Small intestine (tissue), 16 donors: ENCODE measurements around the gene MIEF1. TPM values are rescaled to one million over a fixed set of nuclear protein-coding genes. Genes with fewer than 3 reads are reported as not detected.
A peak's percentile ranks its signal among the peaks of the same experiment; 100 is the strongest.

Source experiments
- DNase-seq, 2 donors: peaks; one replicate each; pipeline versions ENCODE4 v3.0.0 to v3.0.0-alpha.2; 2013
- FAIRE-seq: peaks from 2 replicates; lab custom pipeline; 2012; peaks lifted over from hg19 to GRCh38; lab: Jason Lieb, UNC
- H3K27ac ChIP-seq, 3 donors: one replicate each; pipeline ENCODE4 v1.5.1; 2013; ENCODE audit warnings: low read length in 2 of 3, mild to moderate bottlenecking in 2 of 3, control low read depth in 1 of 3, inconsistent platforms in 1 of 3, low read depth in 1 of 3, moderate library complexity in 1 of 3
- H3K27me3 ChIP-seq, 3 donors: one replicate each; pipeline ENCODE4 v1.6.1; 2013; ENCODE audit warnings: low read length in 3 of 3, inconsistent platforms in 1 of 3; ENCODE audit not compliant: control insufficient read depth in 3 of 3, insufficient read depth in 3 of 3
- H3K36me3 ChIP-seq, 3 donors: one replicate each; pipeline ENCODE4 v1.6.1; 2013; ENCODE audit warnings: low read length in 3 of 3, inconsistent platforms in 1 of 3, low read depth in 1 of 3, mild to moderate bottlenecking in 1 of 3, moderate library complexity in 1 of 3; ENCODE audit not compliant: control insufficient read depth in 3 of 3, insufficient read depth in 2 of 3
- H3K4me1 ChIP-seq, 3 donors: one replicate each; pipeline ENCODE4 v1.6.1; 2013; ENCODE audit warnings: low read length in 2 of 3, inconsistent platforms in 1 of 3, low read depth in 1 of 3, mild to moderate bottlenecking in 1 of 3, moderate library complexity in 1 of 3; ENCODE audit not compliant: control insufficient read depth in 3 of 3, insufficient read depth in 2 of 3
- H3K4me3 ChIP-seq, 3 donors: one replicate each; pipeline ENCODE4 v1.5.1; 2013; ENCODE audit warnings: low read length in 3 of 3, control low read depth in 1 of 3, inconsistent platforms in 1 of 3, low read depth in 1 of 3, mild to moderate bottlenecking in 1 of 3, moderate library complexity in 1 of 3
- H3K9me3 ChIP-seq, 2 donors: one replicate each; pipeline ENCODE4 v1.6.1; 2013; ENCODE audit warnings: low read depth in 1 of 2, low read length in 1 of 2; ENCODE audit not compliant: control insufficient read depth in 2 of 2, insufficient read depth in 1 of 2
- WGBS, 3 donors: extraction: QIAGEN DNeasy Blood & Tissue Kit; methylation state at CpG; one replicate each; pipeline ENCODE4 v1.1.7; 2013; 5-methylcytosine and 5-hydroxymethylcytosine counted together
- long read RNA-seq, 10 donors: transcript quantifications; one replicate each; lab custom pipeline, GENCODE V29; 2026
- polyA plus RNA-seq, 4 donors: library from polyadenylated mRNA; stranded (reverse) in 3 of 4; unstranded in 1 of 4; fragments of 200-250 nt in 3 of 4; fragments of 120-200 nt in 1 of 4; gene quantifications; one replicate each; pipeline versions ENCODE4 v1.2.1 to v1.2.3, GENCODE V29; 2013
- donor health status: healthy with polysubstance abuse.
- donor health status: control.
- donor health status: control.
- donor health status: Bipolar disorder and iron deficiency.
- donor health status: healthy.

Gene MIEF1
- polyA plus RNA-seq: 10 to 100 TPM; 12.2 to 37.5 (median 18.7) TPM
- long read RNA-seq, donor 1, full-length matches to known transcripts: 6 of 6 reads
- long read RNA-seq, donor 1, partial matches to known transcripts: 0 of 6 reads
- long read RNA-seq, donor 1, other reads (novel, unspliced or antisense): 0 of 6 reads
- long read RNA-seq, donor 2, full-length matches to known transcripts: 7 of 7 reads
- long read RNA-seq, donor 2, partial matches to known transcripts: 0 of 7 reads
- long read RNA-seq, donor 2, other reads (novel, unspliced or antisense): 0 of 7 reads
- long read RNA-seq, donor 3, full-length matches to known transcripts: 4 of 4 reads
- long read RNA-seq, donor 3, partial matches to known transcripts: 0 of 4 reads
- long read RNA-seq, donor 3, other reads (novel, unspliced or antisense): 0 of 4 reads
- long read RNA-seq, donor 4: 0 reads
- long read RNA-seq, donor 5, partial matches to known transcripts: 0 of 2 reads
- long read RNA-seq, donor 5, other reads (novel, unspliced or antisense): 0 of 2 reads
- long read RNA-seq, donor 6, full-length matches to known transcripts: 2 of 2 reads
- long read RNA-seq, donor 6, partial matches to known transcripts: 0 of 2 reads
- long read RNA-seq, donor 6, other reads (novel, unspliced or antisense): 0 of 2 reads
- long read RNA-seq, donor 7, full-length matches to known transcripts: 7 of 7 reads
- long read RNA-seq, donor 7, partial matches to known transcripts: 0 of 7 reads
- long read RNA-seq, donor 7, other reads (novel, unspliced or antisense): 0 of 7 reads
- long read RNA-seq, donor 8, full-length matches to known transcripts: 1 of 1 reads
- long read RNA-seq, donor 8, partial matches to known transcripts: 0 of 1 reads
- long read RNA-seq, donor 8, other reads (novel, unspliced or antisense): 0 of 1 reads
- long read RNA-seq, donor 9: 0 reads
- long read RNA-seq, donor 10, full-length matches to known transcripts: 5 of 5 reads
- long read RNA-seq, donor 10, partial matches to known transcripts: 0 of 5 reads
- long read RNA-seq, donor 10, other reads (novel, unspliced or antisense): 0 of 5 reads

DNA sequence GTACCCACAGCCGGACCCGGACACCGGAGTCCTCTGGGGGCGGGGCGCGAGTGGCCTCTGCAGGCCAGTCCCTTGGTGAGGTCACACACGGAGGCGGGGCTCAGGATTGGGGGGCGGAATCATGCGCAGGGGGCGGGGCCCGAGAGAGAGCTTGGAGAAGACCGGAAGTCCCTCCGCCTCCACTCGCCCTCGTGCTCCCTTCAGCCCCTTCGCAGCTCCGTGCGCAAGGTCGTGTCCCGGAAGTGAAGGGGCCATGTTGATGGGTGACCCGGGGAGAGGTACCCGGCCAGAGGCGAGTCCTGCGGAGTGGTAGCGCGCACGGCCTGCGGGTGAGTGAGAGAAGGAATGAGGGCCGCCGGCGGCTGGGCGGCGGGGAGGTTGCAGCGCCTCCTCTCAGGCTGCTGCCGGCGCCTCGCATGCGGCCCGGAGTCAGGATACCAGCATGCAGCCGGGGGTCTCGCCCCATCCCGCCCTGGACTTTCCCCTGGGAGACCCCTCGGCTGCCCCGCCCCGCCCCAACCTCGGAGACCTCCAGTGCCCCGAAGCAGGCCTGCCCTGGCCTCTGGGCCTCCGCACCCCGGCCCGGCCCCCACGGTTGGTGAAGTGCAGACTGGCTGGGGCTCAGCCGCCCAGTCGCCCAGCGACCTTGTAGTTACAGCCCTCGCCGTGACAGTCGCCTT, at the start of gene MIEF1:
Gene MIEF1, plus strand, starts transcription at position 182 of the 680 bp plus-strand sequence. CDS start 9,005 bp downstream, outside the sequence.
- no peak for FAIRE-seq

DNA sequence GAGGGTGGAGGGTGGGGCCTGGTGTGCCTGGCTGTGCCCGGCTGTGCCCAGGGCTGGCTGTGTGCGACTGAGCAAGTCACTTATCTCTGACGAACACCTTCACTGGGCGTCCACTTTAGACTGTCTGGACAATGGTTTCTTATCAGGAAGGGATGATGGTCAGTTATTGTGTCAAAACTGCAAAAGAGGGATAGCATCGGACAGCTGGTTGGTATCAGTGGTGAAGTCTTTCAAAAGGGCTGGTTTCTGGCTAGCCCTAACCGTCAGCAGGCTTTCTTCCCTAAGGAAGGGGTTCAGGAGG, 49.4 kb upstream of the MIEF1 start:
- FAIRE-seq (no peak), DNase-seq (no peak)
- H3K36me3 ChIP-seq: no peaks in the 10 kb centered on the region
- H3K4me1 ChIP-seq: peaks cover 0 to 36% (median 4%) of the 10 kb centered on the region in 3 donors
- H3K4me3 ChIP-seq: no peak overlapping the region
- no peak overlapping the region for H3K27ac ChIP-seq
- no peaks in the 10 kb centered on the region for H3K9me3 ChIP-seq
- 70 to 78% (median 76%) methylated on average over 6 of the region's 6 CpGs for WGBS, 3 donors
- peaks cover 0 to 5% (median 3%) of the 10 kb centered on the region in 3 donors for H3K27me3 ChIP-seq

More for the DNA sequence above, at the start of gene MIEF1:
- H3K36me3 ChIP-seq: peaks cover 11 to 32% (median 15%) of the 10 kb centered on the region in 3 donors
- no peaks in the 10 kb centered on the region for H3K27me3 ChIP-seq
- peak; percentile 98 for DNase-seq
- peak within 1 kb of the TSS; percentile 62 to 97 (median 85) for H3K4me3 ChIP-seq
- no peaks in the 10 kb centered on the region for H3K9me3 ChIP-seq
- peaks cover 2 to 21% (median 13%) of the 10 kb centered on the region in 3 donors for H3K4me1 ChIP-seq
- H3K27ac ChIP-seq: peak within 1 kb of the TSS; percentile 63 to 87 (median 83)
- WGBS, 3 donors: 0% methylated on average over 39 to 58 of the region's 58 CpGs

DNA sequence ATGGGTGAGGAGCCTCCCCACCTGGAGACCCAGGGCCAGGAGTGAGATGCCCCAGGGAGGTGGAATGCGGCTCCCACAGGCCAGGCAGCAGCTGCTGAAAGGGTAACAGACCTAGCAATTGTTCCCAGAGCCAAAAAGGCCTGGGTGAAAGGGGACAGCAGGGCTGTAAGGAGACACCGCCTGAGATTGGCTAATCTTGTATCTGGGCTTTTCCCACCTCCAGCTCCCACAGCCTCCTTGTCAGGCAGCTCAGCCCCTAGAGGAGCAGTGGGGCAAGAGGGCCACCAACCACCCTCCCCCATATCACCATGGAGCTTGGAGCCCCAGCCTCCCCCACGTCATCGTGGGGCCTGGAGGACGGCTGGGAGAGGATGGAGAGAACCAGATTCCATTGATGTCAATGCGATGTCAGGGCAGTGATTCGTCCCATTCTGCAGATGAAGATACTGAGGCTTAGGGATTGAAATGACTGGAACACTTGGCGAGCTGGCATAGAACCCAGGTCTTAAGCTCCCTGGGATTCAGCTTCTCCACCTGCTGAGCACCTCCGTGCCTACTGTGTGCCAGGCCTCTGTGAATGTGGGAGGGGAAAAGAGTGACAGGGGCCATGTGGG, 48.2 kb upstream of the MIEF1 start:
- WGBS, 3 donors: 73 to 79% (median 75%) methylated on average over 9 of the region's 9 CpGs
- DNase-seq: no peak
- Histone ChIP-seq H3K27ac (peak overlapping the region in 1 of 3 donors; percentile 63), H3K9me3 (no peaks in the 10 kb centered on the region), H3K27me3 (peaks cover 0 to 16% (median 3%) of the 10 kb centered on the region in 3 donors), H3K4me3 (no peak overlapping the region), H3K4me1 (peaks cover 0 to 34% (median 4%) of the 10 kb centered on the region in 3 donors), H3K36me3 (no peaks in the 10 kb centered on the region)
- FAIRE-seq: no peak

GRCh38 chr22:39454385-39454871, 47.7 kb upstream of the MIEF1 start:
- Histone ChIP-seq H3K4me1 (peaks cover 0 to 29% (median 4%) of the 10 kb centered on the region in 3 donors), H3K36me3 (no peaks in the 10 kb centered on the region), H3K4me3 (no peak overlapping the region), H3K27me3 (peaks cover 0 to 17% (median 3%) of the 10 kb centered on the region in 3 donors), H3K27ac (peak overlapping the region in 1 of 3 donors; percentile 63), H3K9me3 (no peaks in the 10 kb centered on the region)
- WGBS, 3 donors: 10 to 57% (median 39%) methylated on average over 7 of the region's 7 CpGs
- peak; percentile 78 to 95 for DNase-seq
- FAIRE-seq: no peak

DNA sequence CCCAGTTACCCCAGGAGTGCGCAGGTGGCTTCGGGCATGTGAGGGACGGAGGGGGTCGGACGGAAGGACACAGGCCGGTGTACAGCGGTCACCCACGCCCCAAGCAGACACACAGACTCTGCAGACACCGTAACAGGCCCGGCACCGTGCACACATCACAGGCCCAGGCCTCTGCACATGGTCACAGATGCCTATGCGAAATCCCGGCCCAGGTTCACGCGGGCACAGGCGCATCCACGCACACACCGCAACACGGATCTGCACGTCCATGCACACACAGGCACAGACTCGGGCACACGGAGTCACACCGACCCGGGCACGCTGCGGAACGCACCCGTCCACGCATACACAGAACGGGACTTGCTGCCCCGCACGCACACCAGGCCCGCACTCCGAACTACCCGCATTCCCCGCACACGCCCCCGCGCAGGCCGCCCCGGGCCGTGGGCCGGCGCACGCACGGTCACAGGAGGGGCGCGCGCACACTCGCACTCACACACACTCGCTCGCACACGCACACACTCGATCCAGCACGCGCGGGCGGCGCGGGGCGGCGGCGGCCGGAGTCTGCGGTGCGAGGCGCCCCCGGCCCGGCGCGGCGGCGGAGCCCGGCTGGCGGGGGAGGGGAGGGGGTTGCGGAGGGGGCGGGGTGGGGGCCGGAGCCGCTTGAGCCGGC, 45.4 kb upstream of the MIEF1 start, which contains the start of gene MGAT3:
Gene MGAT3, plus strand, starts transcription at position 491 of the 676 bp plus-strand sequence. CDS start 30,336 bp downstream, outside the sequence.
- WGBS, 3 donors: 32 to 49% (median 46%) methylated on average over 38 to 80 of the region's 80 CpGs
- Histone ChIP-seq H3K4me3 (peak within 1 kb of the TSS in 2 of 3 donors; percentile 44 to 49), H3K4me1 (peaks cover 0 to 22% (median 4%) of the 10 kb centered on the region in 3 donors), H3K27me3 (peaks cover 0 to 17% (median 3%) of the 10 kb centered on the region in 3 donors), H3K36me3 (no peaks in the 10 kb centered on the region), H3K27ac (no peak within 1 kb of the TSS), H3K9me3 (no peaks in the 10 kb centered on the region)
- FAIRE-seq (no peak), DNase-seq (no peak)

DNA sequence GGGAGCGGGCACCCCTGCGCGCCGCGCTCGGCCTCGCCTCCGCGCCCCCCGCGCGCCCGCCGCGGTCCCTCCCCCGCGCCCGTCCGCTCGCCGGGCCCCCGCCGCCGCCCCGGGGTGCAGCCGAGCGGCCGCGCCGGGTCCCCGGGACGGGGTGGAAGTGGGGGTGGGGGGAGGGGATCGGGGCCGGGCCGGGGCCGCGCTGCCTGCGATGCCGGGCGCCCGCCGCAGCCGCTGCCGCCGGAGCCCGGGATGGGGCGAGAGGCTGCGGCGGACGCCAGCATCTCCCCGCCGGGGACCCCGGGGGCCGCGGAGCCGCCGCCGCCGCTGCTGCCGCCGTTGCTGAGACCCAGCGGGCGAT, 44.9 kb upstream of the MIEF1 start:
- peaks cover 0 to 17% (median 3%) of the 10 kb centered on the region in 3 donors for H3K27me3 ChIP-seq
- no peaks in the 10 kb centered on the region for H3K36me3 ChIP-seq
- peaks cover 0 to 22% (median 4%) of the 10 kb centered on the region in 3 donors for H3K4me1 ChIP-seq
- H3K27ac ChIP-seq: no peak overlapping the region
- FAIRE-seq: no peak
- peak overlapping the region in 1 of 3 donors; percentile 49 for H3K4me3 ChIP-seq
- H3K9me3 ChIP-seq: no peaks in the 10 kb centered on the region
- WGBS, 3 donors: 0 to 1% (median 0%) methylated on average over 13 to 63 of the region's 63 CpGs
- no peak for DNase-seq
